OCI-LY7 (cell line): Measurements from ENCODE around the gene CKAP2L.

Experiments
- CTCF ChIP-seq: fragments of 200-600 bp; sonication (generic); conservative IDR thresholded peaks from 2 replicates; pipeline ENCODE4 v1.5.1; 2014; ENCODE audit warnings: mild to moderate bottlenecking, antibody characterized with exemption, low read length, moderate library complexity, mixed read lengths
- EZH2phosphoT487 ChIP-seq: fragments of 200-600 bp; sonication (generic); IDR thresholded peaks from 2 replicates; pipeline ENCODE4 v1.6.1; 2018; ENCODE audit warnings: low read depth, borderline replicate concordance, mild to moderate bottlenecking, mixed run types, antibody characterized with exemption, low read length, moderate library complexity, mixed read lengths

- TF ChIP-seq CTCF (no peak), EZH2phosphoT487 (no peak)
Measured at GRCh38 chr2:112687522-112687921, 76.9 kb downstream of the CKAP2L start.
